GM13977 (cell line): ENCODE results near the gene SEC24D.
A peak's percentile ranks its signal among the peaks of the same experiment; 100 is the strongest.

Experiments used
- DNase-seq: peaks from one replicate; pipeline ENCODE4 v3.0.0; 2012; ENCODE audit warnings: low spot score
- in situ Hi-C: fragments of 300-500 bp; cut with MboI; formaldehyde crosslinking; loops from one replicate; pipeline ENCODE4 v1.12.0; 2022; ENCODE audit warnings: low sequenced_read_pairs, low pct_unique_long_range_greater_than_20kb, mixed read lengths, inconsistent platforms; ENCODE audit not compliant: unreplicated experiment
- TF ChIP-seq, protein P1 (sequence below): IDR thresholded peaks from 2 replicates; pipeline ENCODE4 v1.5.1; 2012; ENCODE audit warnings: mild to moderate bottlenecking, control low read depth; ENCODE audit not compliant: insufficient read depth; ENCODE audit errors: extremely low read depth, missing control alignments

SEC24D gene

GRCh38 chr4:118834960-118835569 lies 861 bp downstream of the SEC24D start:
- TF ChIP-seq, protein P1, sequence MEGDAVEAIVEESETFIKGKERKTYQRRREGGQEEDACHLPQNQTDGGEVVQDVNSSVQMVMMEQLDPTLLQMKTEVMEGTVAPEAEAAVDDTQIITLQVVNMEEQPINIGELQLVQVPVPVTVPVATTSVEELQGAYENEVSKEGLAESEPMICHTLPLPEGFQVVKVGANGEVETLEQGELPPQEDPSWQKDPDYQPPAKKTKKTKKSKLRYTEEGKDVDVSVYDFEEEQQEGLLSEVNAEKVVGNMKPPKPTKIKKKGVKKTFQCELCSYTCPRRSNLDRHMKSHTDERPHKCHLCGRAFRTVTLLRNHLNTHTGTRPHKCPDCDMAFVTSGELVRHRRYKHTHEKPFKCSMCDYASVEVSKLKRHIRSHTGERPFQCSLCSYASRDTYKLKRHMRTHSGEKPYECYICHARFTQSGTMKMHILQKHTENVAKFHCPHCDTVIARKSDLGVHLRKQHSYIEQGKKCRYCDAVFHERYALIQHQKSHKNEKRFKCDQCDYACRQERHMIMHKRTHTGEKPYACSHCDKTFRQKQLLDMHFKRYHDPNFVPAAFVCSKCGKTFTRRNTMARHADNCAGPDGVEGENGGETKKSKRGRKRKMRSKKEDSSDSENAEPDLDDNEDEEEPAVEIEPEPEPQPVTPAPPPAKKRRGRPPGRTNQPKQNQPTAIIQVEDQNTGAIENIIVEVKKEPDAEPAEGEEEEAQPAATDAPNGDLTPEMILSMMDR, result no peak
- DNase-seq, result peak; percentile 56
- in situ Hi-C loops, result no loop called here

- in situ Hi-C loops, result no loop called here
- DNase-seq, result peak; percentile 24
- TF ChIP-seq, protein P1, result no peak
These were observed 1.9 kb downstream of the SEC24D start for GRCh38 chr4:118834070-118834469.

- TF ChIP-seq, protein P1, result no peak
- in situ Hi-C loops, result no loop called here
- no peak for DNase-seq
These were observed 2.6 kb downstream of the SEC24D start for GRCh38 chr4:118833192-118833820.

DNA sequence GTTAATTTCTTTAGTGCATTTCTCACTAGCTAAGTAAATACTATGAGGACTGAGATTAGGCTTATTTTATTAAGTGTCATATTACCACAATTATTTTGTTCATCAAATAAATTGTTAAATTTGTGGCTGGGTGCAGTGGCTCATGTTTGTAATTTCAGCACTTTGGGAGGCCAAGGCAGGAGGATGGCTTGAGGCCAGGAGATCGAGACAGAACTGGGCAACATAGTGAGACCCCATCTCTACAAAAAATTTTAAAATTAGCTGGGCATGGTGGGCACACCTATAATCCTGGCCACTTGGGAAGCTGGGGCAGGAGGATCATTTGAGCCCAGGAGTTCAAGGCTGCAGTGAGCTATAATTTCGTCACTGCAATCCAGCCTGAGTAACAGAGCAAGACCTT lies 6.8 kb downstream of the SEC24D start:
- DNase-seq, result no peak
- in situ Hi-C loops, result no loop called here
- TF ChIP-seq, protein P1, result no peak

- no peak for DNase-seq
- TF ChIP-seq, protein P1, result no peak
- in situ Hi-C loops, result no loop called here
These were observed 9.0 kb downstream of the SEC24D start for GRCh38 chr4:118826723-118827444.

GRCh38 chr4:118825799-118826198 lies 10.1 kb downstream of the SEC24D start:
- TF ChIP-seq, protein P1, result no peak
- in situ Hi-C loops, result no loop called here
- no peak for DNase-seq
